ENCODE results near the gene MEAK7. TPM values are rescaled to one million over a fixed set of nuclear protein-coding genes. Genes with fewer than 3 reads are reported as not detected.

Gene MEAK7
- polyA plus RNA-seq, 1 experiment: 22.8 TPM

DNA sequence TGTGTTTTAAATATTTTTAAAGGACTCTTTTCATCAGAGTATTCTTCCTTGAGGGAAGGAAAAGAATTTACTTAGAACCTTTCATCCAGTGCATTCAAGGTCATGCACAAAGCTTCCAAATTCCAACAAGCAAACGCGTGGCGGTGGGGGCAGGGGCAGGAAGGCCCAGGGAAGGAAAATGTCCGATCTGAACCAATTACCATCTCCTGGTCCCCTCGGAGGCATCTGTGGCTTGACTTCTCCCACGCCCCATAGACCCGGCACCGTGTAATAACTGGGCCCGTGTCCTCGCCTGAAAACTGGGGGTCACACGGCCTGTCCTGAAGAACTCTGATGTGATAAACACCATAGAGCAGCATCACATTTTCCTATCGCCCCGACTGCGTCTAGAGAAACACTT lies 18.3 kb downstream of the MEAK7 start:
- Histone ChIP-seq H3K27ac (ENCODE audit: low read depth, low read length) (no peak overlapping the region), H3K27me3 (ENCODE audit: control insufficient read depth, insufficient read depth, low read length) (no peaks in the 10 kb centered on the region), H3K4me3 (ENCODE audit: low read depth, low read length) (no peak overlapping the region), H3K9me3 (ENCODE audit: control insufficient read depth, insufficient read depth, low read length) (no peaks in the 10 kb centered on the region; the same call in 1 of the 2 replicates)
- ChIA-PET POLR2A (no interaction called here), CTCF (interaction anchor here (0.6 to 1.1 kb wide), 2 partner anchors 209 to 402 kb away, joined by 3 read pairs; no protein-coding TSS in a partner anchor)
- DNase-seq (ENCODE audit: low read depth, low spot score): no peak
- TF ChIP-seq CTCF (IDR thresholded peaks at IDR 0.05; ENCODE audit: low read depth, low read length): no peak

DNA sequence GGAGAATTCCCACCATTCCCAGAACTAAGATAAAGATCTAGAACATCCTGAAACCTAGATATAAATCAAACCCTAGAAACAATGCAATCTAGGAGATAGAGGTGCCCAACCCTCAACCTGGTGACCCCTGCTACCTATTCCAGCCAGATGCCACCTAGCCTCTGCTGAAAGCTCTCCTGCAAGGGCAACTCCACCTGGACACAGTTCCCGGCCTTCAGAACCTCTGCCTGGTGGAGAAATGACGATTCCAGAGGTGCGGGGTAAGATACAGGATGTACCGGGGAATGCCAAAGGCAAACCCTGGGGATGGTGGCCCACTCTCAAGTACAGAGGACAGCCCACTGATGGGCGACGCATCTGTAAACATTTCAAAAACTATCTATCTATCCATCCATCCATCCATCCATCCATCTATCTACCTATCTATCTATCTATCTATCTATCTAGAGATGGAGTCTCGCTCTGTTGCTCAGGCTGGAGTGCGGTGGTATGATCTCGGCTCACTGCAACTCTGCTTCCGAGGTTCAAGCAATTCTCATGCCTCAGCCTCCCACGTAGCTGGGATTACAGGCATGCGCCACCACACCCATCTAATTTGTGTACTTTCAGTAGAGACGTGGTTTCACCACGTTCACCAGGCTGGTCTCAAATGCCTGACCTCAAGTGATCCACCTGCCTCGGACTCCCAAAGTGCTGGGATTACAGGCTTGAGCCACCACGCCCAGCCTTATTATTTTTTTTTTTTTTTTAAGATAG lies 19.0 kb downstream of the MEAK7 start:
- no peaks in the 10 kb centered on the region; the same call in 1 of the 2 replicates for H3K9me3 ChIP-seq (ENCODE audit: control insufficient read depth, insufficient read depth, low read length)
- TF ChIP-seq CTCF (IDR thresholded peaks at IDR 0.05; ENCODE audit: low read depth, low read length): no peak
- H3K27ac ChIP-seq (ENCODE audit: low read depth, low read length): no peak overlapping the region
- no peak for DNase-seq (ENCODE audit: low read depth, low spot score)
- no peak overlapping the region for H3K4me3 ChIP-seq (ENCODE audit: low read depth, low read length)
- POLR2A ChIA-PET: no interaction called here
- H3K27me3 ChIP-seq (ENCODE audit: control insufficient read depth, insufficient read depth, low read length): no peaks in the 10 kb centered on the region
- CTCF ChIA-PET: interaction anchor here (1.3 to 1.7 kb wide), 4 partner anchors 8 to 401 kb away, joined by 4 to 17 read pairs (median 4); no protein-coding TSS in a partner anchor

- CTCF ChIA-PET: interaction anchor here (0.6 to 3.3 kb wide), 40 partner anchors 8 to 419 kb away, joined by 3 to 46 read pairs (median 4); partner anchors contain the start of genes MBTPS1 and TAF1C
- no peaks in the 10 kb centered on the region; the same call in 1 of the 2 replicates for H3K9me3 ChIP-seq (ENCODE audit: control insufficient read depth, insufficient read depth, low read length)
- no peak overlapping the region for H3K4me3 ChIP-seq (ENCODE audit: low read depth, low read length)
- no peak overlapping the region for H3K27ac ChIP-seq (ENCODE audit: low read depth, low read length)
- H3K27me3 ChIP-seq (ENCODE audit: control insufficient read depth, insufficient read depth, low read length): no peaks in the 10 kb centered on the region
- peak; percentile 82 for TF ChIP-seq CTCF (IDR thresholded peaks at IDR 0.05; ENCODE audit: low read depth, low read length)
- peak; percentile 36 for DNase-seq (ENCODE audit: low read depth, low spot score)
- POLR2A ChIA-PET: no interaction called here
Observed at GRCh38 chr16:84484579-84485254, 19.7 kb downstream of the MEAK7 start.

GRCh38 chr16:84483882-84484565 lies 20.4 kb downstream of the MEAK7 start:
- Histone ChIP-seq H3K9me3 (ENCODE audit: control insufficient read depth, insufficient read depth, low read length) (no peaks in the 10 kb centered on the region; the same call in 1 of the 2 replicates), H3K4me3 (ENCODE audit: low read depth, low read length) (no peak overlapping the region), H3K27ac (ENCODE audit: low read depth, low read length) (no peak overlapping the region), H3K27me3 (ENCODE audit: control insufficient read depth, insufficient read depth, low read length) (no peaks in the 10 kb centered on the region)
- no peak for DNase-seq (ENCODE audit: low read depth, low spot score)
- ChIA-PET POLR2A (no interaction called here), CTCF (interaction anchor here (0.6 to 3.3 kb wide), 41 partner anchors 8 to 418 kb away, joined by 3 to 46 read pairs (median 4); partner anchors contain the start of genes MBTPS1 and TAF1C)
- TF ChIP-seq CTCF (IDR thresholded peaks at IDR 0.05; ENCODE audit: low read depth, low read length): no peak
